Measurements from ENCODE around the gene RFFL. TPM values are rescaled to one million over a fixed set of nuclear protein-coding genes. Genes with fewer than 3 reads are reported as not detected.

Gene RFFL
- polyA plus RNA-seq, 3 donors: 5.5 to 9.9 (median 7.6) TPM

Other genes starting within 250 kb of the RFFL start
- gene CCT6B, start 102.2 kb downstream of the RFFL start, polyA plus RNA-seq: 1 to 10 TPM; 1.4 to 2.8 (median 1.5) TPM
- 10 to 100 TPM in 1 of 3 donors, 1 to 10 TPM in 2; 5.0 to 10.6 (median 7.7) TPM for gene ZNF830, start 102.2 kb downstream of the RFFL start, polyA plus RNA-seq
- gene LIG3, start 83.2 kb downstream of the RFFL start, polyA plus RNA-seq: 10 to 100 TPM in 1 of 3 donors, 1 to 10 TPM in 2; 7.3 to 11.5 (median 8.0) TPM
- 1 to 10 TPM; 4.1 to 7.0 (median 4.6) TPM for gene RAD51D, start 56.2 kb upstream of the RFFL start, polyA plus RNA-seq
- under 1 TPM in 2 of 3 donors, not detected in 1; 0.03 to 0.09 TPM for gene FNDC8, start 57.9 kb upstream of the RFFL start, polyA plus RNA-seq
- gene NLE1, start 78.6 kb upstream of the RFFL start, polyA plus RNA-seq: 10 to 100 TPM in 2 of 3 donors, 1 to 10 TPM in 1; 7.5 to 24.5 (median 15.3) TPM
- under 1 TPM; under 0.01 to 0.03 (median 0.02) TPM for gene UNC45B, start 84.1 kb upstream of the RFFL start, polyA plus RNA-seq
- not detected for gene SLC35G3, start 130.7 kb upstream of the RFFL start, polyA plus RNA-seq
- gene SLFN5, start 179.4 kb upstream of the RFFL start, polyA plus RNA-seq: 10 to 100 TPM in 2 of 3 donors, 1 to 10 TPM in 1; 3.6 to 14.9 (median 11.9) TPM

All from adipose tissue (tissue), 3 donors.